Hepatocyte (in vitro differentiated cells): ENCODE data around the gene MAD1L1. TPM values are rescaled to one million over a fixed set of nuclear protein-coding genes. Genes with fewer than 3 reads are reported as not detected.

Source experiments
- DNase-seq: peaks from one replicate; pipeline ENCODE4 v3.0.0-alpha.2; 2016; ENCODE audit warnings: low spot score
- H2AFZ ChIP-seq: fragments of 200-600 bp; sonication (generic); 2 replicates; pipeline ENCODE4 v1.6.0; 2016; ENCODE audit warnings: antibody characterized with exemption, mild to moderate bottlenecking
- H3K27ac ChIP-seq: fragments of 200-600 bp; sonication (generic); 2 replicates; pipeline ENCODE4 v1.5.1; 2016; ENCODE audit warnings: mild to moderate bottlenecking
- H3K27me3 ChIP-seq: fragments of 200-600 bp; sonication (generic); 2 replicates; pipeline ENCODE4 v1.6.1; 2016
- H3K36me3 ChIP-seq: fragments of 200-600 bp; sonication (generic); replicated peaks from 2 replicates; pipeline ENCODE4 v1.5.1; 2016; ENCODE audit warnings: low read depth; ENCODE audit not compliant: insufficient read depth
- H3K4me1 ChIP-seq: fragments of 200-600 bp; sonication (generic); 2 replicates; pipeline ENCODE4 v1.5.1; 2016; ENCODE audit warnings: mild to moderate bottlenecking, moderate library complexity; ENCODE audit not compliant: insufficient read depth
- H3K4me2 ChIP-seq: fragments of 200-600 bp; sonication (generic); 2 replicates; pipeline ENCODE4 v1.6.0; 2016
- H3K4me3 ChIP-seq: fragments of 200-600 bp; sonication (generic); 2 replicates; pipeline ENCODE4 v1.5.1; 2016; ENCODE audit warnings: mild to moderate bottlenecking
- H3K79me2 ChIP-seq: fragments of 200-600 bp; sonication (generic); 2 replicates; pipeline ENCODE4 v1.6.0; 2017; ENCODE audit warnings: mild to moderate bottlenecking
- H3K9me2 ChIP-seq: fragments of 200-600 bp; sonication (generic); replicated peaks from 2 replicates; pipeline ENCODE4 v1.6.0; 2017; ENCODE audit warnings: mild to moderate bottlenecking; ENCODE audit not compliant: insufficient read depth
- H3K9me3 ChIP-seq: fragments of 200-600 bp; sonication (generic); 2 replicates; pipeline ENCODE4 v1.5.1; 2016; ENCODE audit warnings: low read depth, mild to moderate bottlenecking
- H4K20me1 ChIP-seq: fragments of 200-600 bp; sonication (generic); 2 replicates; pipeline ENCODE4 v1.6.0; 2016; ENCODE audit warnings: mild to moderate bottlenecking; ENCODE audit not compliant: insufficient read depth, poor library complexity, severe bottlenecking
- EZH2 ChIP-seq: fragments of 200-600 bp; sonication (generic); IDR thresholded peaks from 2 replicates; pipeline ENCODE4 v1.6.1; 2016; ENCODE audit warnings: antibody characterized with exemption, mild to moderate bottlenecking, borderline replicate concordance
- EZH2phosphoT487 ChIP-seq: fragments of 200-600 bp; sonication (generic); IDR thresholded peaks from one replicate; pipeline ENCODE4 v1.6.1; 2018; ENCODE audit warnings: antibody characterized with exemption, mild to moderate bottlenecking, low read depth, moderate library complexity; ENCODE audit not compliant: unreplicated experiment, severe bottlenecking
- WGBS: methylation state at CpG from one replicate; pipeline ENCODE4 v1.1.6; 2016; ENCODE audit warnings: low lambda C conversion rate; ENCODE audit errors: missing lambda C conversion rate; 5-methylcytosine and 5-hydroxymethylcytosine counted together
- polyA plus RNA-seq: library from polyadenylated mRNA; unstranded; fragments of >200 nt; fragmentation: Nextera tagmentation; extraction: Ambion mirVana; gene quantifications from 2 replicates; pipeline ENCODE4 v1.2.1, GENCODE V29; 2016
- total RNA-seq: library from RNA; depleted of rRNA; stranded (reverse); fragments of >200 nt; gene quantifications from 2 replicates; pipeline ENCODE4 v1.2.3, GENCODE V29; 2014
- TF ChIP-seq, protein P1 (sequence below): fragments of 200-600 bp; sonication (generic); IDR thresholded peaks from 2 replicates; pipeline ENCODE4 v1.5.1; 2016; ENCODE audit warnings: antibody characterized with exemption, mild to moderate bottlenecking; ENCODE audit not compliant: poor library complexity

Gene MAD1L1
- total and polyA plus RNA-seq, 2 experiments from 2014 or later: 30.7 to 31.0 TPM

GRCh38 chr7:2024567-2024918, 208.2 kb downstream of the MAD1L1 start:
- Histone ChIP-seq H3K4me1 (peaks cover 1% of the 10 kb centered on the region), H3K4me3 (no peak overlapping the region), H2AFZ (no peak overlapping the region), H3K4me2 (no peak overlapping the region), H3K79me2 (no peaks in the 10 kb centered on the region), H3K27ac (no peak overlapping the region), H3K27me3 (no peaks in the 10 kb centered on the region), H3K9me3 (peaks cover 7% of the 10 kb centered on the region), H3K36me3 (no peaks in the 10 kb centered on the region), H3K9me2 (no peaks in the 10 kb centered on the region), H4K20me1 (no peaks in the 10 kb centered on the region)
- WGBS: 93% methylated on average over 4 of the region's 4 CpGs
- DNase-seq: no peak
- TF ChIP-seq EZH2phosphoT487: no peak
- TF ChIP-seq, protein P1, sequence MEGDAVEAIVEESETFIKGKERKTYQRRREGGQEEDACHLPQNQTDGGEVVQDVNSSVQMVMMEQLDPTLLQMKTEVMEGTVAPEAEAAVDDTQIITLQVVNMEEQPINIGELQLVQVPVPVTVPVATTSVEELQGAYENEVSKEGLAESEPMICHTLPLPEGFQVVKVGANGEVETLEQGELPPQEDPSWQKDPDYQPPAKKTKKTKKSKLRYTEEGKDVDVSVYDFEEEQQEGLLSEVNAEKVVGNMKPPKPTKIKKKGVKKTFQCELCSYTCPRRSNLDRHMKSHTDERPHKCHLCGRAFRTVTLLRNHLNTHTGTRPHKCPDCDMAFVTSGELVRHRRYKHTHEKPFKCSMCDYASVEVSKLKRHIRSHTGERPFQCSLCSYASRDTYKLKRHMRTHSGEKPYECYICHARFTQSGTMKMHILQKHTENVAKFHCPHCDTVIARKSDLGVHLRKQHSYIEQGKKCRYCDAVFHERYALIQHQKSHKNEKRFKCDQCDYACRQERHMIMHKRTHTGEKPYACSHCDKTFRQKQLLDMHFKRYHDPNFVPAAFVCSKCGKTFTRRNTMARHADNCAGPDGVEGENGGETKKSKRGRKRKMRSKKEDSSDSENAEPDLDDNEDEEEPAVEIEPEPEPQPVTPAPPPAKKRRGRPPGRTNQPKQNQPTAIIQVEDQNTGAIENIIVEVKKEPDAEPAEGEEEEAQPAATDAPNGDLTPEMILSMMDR: no peak

- TF ChIP-seq, protein P1: no peak
- TF ChIP-seq EZH2 (no peak), EZH2phosphoT487 (no peak)
- no peak overlapping the region for H3K4me3 ChIP-seq
- H3K9me3 ChIP-seq: peaks cover 7% of the 10 kb centered on the region
- 100% methylated on average over 7 of the region's 7 CpGs for WGBS
- H3K4me2 ChIP-seq: no peak overlapping the region
- H3K27me3 ChIP-seq: no peaks in the 10 kb centered on the region
- no peak for DNase-seq
- H4K20me1 ChIP-seq: no peaks in the 10 kb centered on the region
- no peaks in the 10 kb centered on the region for H3K79me2 ChIP-seq
- no peaks in the 10 kb centered on the region for H3K36me3 ChIP-seq
- no peak overlapping the region for H3K27ac ChIP-seq
- no peaks in the 10 kb centered on the region for H3K9me2 ChIP-seq
- H2AFZ ChIP-seq: no peak overlapping the region
- H3K4me1 ChIP-seq: peaks cover 7% of the 10 kb centered on the region
These were observed 208.7 kb downstream of the MAD1L1 start for GRCh38 chr7:2023877-2024566.

GRCh38 chr7:2022737-2023250, 210.0 kb downstream of the MAD1L1 start:
- no peak for DNase-seq
- no peak overlapping the region for H3K4me3 ChIP-seq
- H3K79me2 ChIP-seq: no peaks in the 10 kb centered on the region
- H3K36me3 ChIP-seq: no peaks in the 10 kb centered on the region
- peaks cover 17% of the 10 kb centered on the region for H3K4me1 ChIP-seq
- H2AFZ ChIP-seq: no peak overlapping the region
- no peaks in the 10 kb centered on the region for H3K9me3 ChIP-seq
- no peaks in the 10 kb centered on the region for H3K27me3 ChIP-seq
- no peak overlapping the region for H3K27ac ChIP-seq
- H3K4me2 ChIP-seq: no peak overlapping the region
- WGBS: 88% methylated on average over 8 of the region's 8 CpGs
- H4K20me1 ChIP-seq: no peaks in the 10 kb centered on the region
- no peaks in the 10 kb centered on the region for H3K9me2 ChIP-seq
- TF ChIP-seq EZH2 (no peak), EZH2phosphoT487 (no peak)
- TF ChIP-seq, protein P1: no peak
